Duodenal mucosa (tissue), 2 donors: ENCODE measurements around the gene GUSB.
"Not testable (repeated sequence)": the region's sequence is repeated elsewhere in the genome, so short reads cannot be mapped to it uniquely, and the experiment has no call there.

Source experiments
- H3K27ac ChIP-seq: one replicate; pipeline ENCODE4 v1.7.0; 2013; ENCODE audit warnings: low read depth, low read length
- H3K27me3 ChIP-seq, 2 donors: one replicate each; pipeline ENCODE4 v1.7.0; 2013; ENCODE audit warnings: low read length in 2 of 2, control low read depth in 1 of 2; ENCODE audit not compliant: insufficient read depth in 2 of 2, control insufficient read depth in 1 of 2
- H3K36me3 ChIP-seq, 2 donors: one replicate each; pipeline ENCODE4 v1.7.0; 2013; ENCODE audit warnings: low read length in 2 of 2, control low read depth in 1 of 2; ENCODE audit not compliant: insufficient read depth in 2 of 2, control insufficient read depth in 1 of 2
- H3K4me1 ChIP-seq, 2 donors: one replicate each; pipeline ENCODE4 v1.7.0; 2013; ENCODE audit warnings: low read length in 2 of 2, control low read depth in 1 of 2; ENCODE audit not compliant: insufficient read depth in 2 of 2, control insufficient read depth in 1 of 2
- H3K4me3 ChIP-seq, 2 donors: one replicate each; pipeline ENCODE4 v1.7.0; 2013; ENCODE audit warnings: low read length in 2 of 2, low read depth in 1 of 2
- H3K9ac ChIP-seq, 2 donors: one replicate each; pipeline ENCODE4 v1.7.0; 2013; ENCODE audit warnings: low read length in 2 of 2, low read depth in 1 of 2
- H3K9me3 ChIP-seq, 2 donors: one replicate each; pipeline ENCODE4 v1.7.0; 2013; ENCODE audit warnings: low read length in 2 of 2, control low read depth in 1 of 2; ENCODE audit not compliant: control insufficient read depth in 1 of 2

Gene GUSB

GRCh38 chr7:65981965-65982792 lies at the start of gene GUSB:
Gene GUSB, minus strand, starts transcription at chr7:65982213. Its CDS starts 30 bp downstream, at chr7:65982183.
- Histone ChIP-seq H3K9me3 (no peaks in the 10 kb centered on the region), H3K27ac (peak within 1 kb of the TSS; percentile 52), H3K9ac (peak within 1 kb of the TSS; percentile 69 to 82), H3K4me1 (peaks cover 12 to 13% of the 10 kb centered on the region in 2 donors), H3K4me3 (peak within 1 kb of the TSS; percentile 70 to 82), H3K27me3 (no peaks in the 10 kb centered on the region), H3K36me3 (peaks cover 5 to 11% of the 10 kb centered on the region in 2 donors)

GRCh38 chr7:66028342-66028741 lies 46.3 kb upstream of the GUSB start:
- not testable (repeated sequence) for H3K27ac ChIP-seq

GRCh38 chr7:66016131-66016461 lies 34.1 kb upstream of the GUSB start:
- Histone ChIP-seq H3K27me3 (no peaks in the 10 kb centered on the region), H3K4me3 (no peak overlapping the region), H3K9ac (no peak overlapping the region), H3K9me3 (no peaks in the 10 kb centered on the region), H3K4me1 (no peaks in the 10 kb centered on the region), H3K27ac (no peak overlapping the region), H3K36me3 (no peaks in the 10 kb centered on the region)

More at GRCh38 chr7:66028342-66028741, 46.3 kb upstream of the GUSB start:
- H3K9ac ChIP-seq, H3K4me1 ChIP-seq, H3K9me3 ChIP-seq, H3K4me3 ChIP-seq, H3K36me3 ChIP-seq, H3K27me3 ChIP-seq: not testable (repeated sequence)

GRCh38 chr7:66015440-66016130 lies 33.6 kb upstream of the GUSB start:
- H3K9me3 ChIP-seq: no peaks in the 10 kb centered on the region
- no peaks in the 10 kb centered on the region for H3K27me3 ChIP-seq
- no peaks in the 10 kb centered on the region for H3K36me3 ChIP-seq
- H3K4me3 ChIP-seq: no peak overlapping the region
- H3K9ac ChIP-seq: no peak overlapping the region
- no peak overlapping the region for H3K27ac ChIP-seq
- no peaks in the 10 kb centered on the region for H3K4me1 ChIP-seq

- no peak overlapping the region for H3K27ac ChIP-seq
- no peak overlapping the region for H3K4me3 ChIP-seq
- H3K9me3 ChIP-seq: no peaks in the 10 kb centered on the region
- H3K4me1 ChIP-seq: no peaks in the 10 kb centered on the region
- H3K27me3 ChIP-seq: no peaks in the 10 kb centered on the region
- H3K9ac ChIP-seq: no peak overlapping the region
- no peaks in the 10 kb centered on the region for H3K36me3 ChIP-seq
Measured at GRCh38 chr7:66013938-66014337, 31.9 kb upstream of the GUSB start.

GRCh38 chr7:66007232-66007631 lies 25.2 kb upstream of the GUSB start:
- Histone ChIP-seq H3K4me1 (peaks cover 0 to 4% of the 10 kb centered on the region in 2 donors), H3K9ac (no peak overlapping the region)

GRCh38 chr7:66005115-66005671 lies 23.2 kb upstream of the GUSB start:
- not testable (repeated sequence) for H3K9ac ChIP-seq, H3K9me3 ChIP-seq, H3K4me1 ChIP-seq, H3K27me3 ChIP-seq, H3K4me3 ChIP-seq, H3K27ac ChIP-seq, H3K36me3 ChIP-seq

More at GRCh38 chr7:66007232-66007631, 25.2 kb upstream of the GUSB start:
- Histone ChIP-seq H3K4me3 (no peak overlapping the region), H3K27me3 (no peaks in the 10 kb centered on the region), H3K9me3 (no peaks in the 10 kb centered on the region), H3K36me3 (no peaks in the 10 kb centered on the region), H3K27ac (no peak overlapping the region)

- not testable (repeated sequence) for H3K27ac ChIP-seq, H3K4me1 ChIP-seq, H3K27me3 ChIP-seq, H3K9ac ChIP-seq, H3K4me3 ChIP-seq, H3K9me3 ChIP-seq, H3K36me3 ChIP-seq
Measured at GRCh38 chr7:66000823-66001417, 18.9 kb upstream of the GUSB start.

- not testable (repeated sequence) for H3K27me3 ChIP-seq
Measured at GRCh38 chr7:65994984-65995383, 13.0 kb upstream of the GUSB start.

GRCh38 chr7:65992526-65992925 lies 10.5 kb upstream of the GUSB start:
- no peaks in the 10 kb centered on the region for H3K4me1 ChIP-seq
- H3K9me3 ChIP-seq: no peaks in the 10 kb centered on the region
- no peak overlapping the region for H3K27ac ChIP-seq
- no peaks in the 10 kb centered on the region for H3K27me3 ChIP-seq
- H3K4me3 ChIP-seq: no peak overlapping the region
- H3K36me3 ChIP-seq: no peaks in the 10 kb centered on the region
- no peak overlapping the region for H3K9ac ChIP-seq

More at GRCh38 chr7:65994984-65995383, 13.0 kb upstream of the GUSB start:
- H3K9ac ChIP-seq, H3K36me3 ChIP-seq, H3K4me1 ChIP-seq, H3K27ac ChIP-seq, H3K9me3 ChIP-seq, H3K4me3 ChIP-seq: not testable (repeated sequence)
